PC-3 (cell line): ENCODE data around the gene IGSF21.

ENCODE experiments used
- CTCF ChIP-seq: fragments of 300-600 bp; sonication (generic); conservative IDR thresholded peaks from 2 replicates; pipeline ENCODE4 v1.5.1; 2017; ENCODE audit warnings: antibody characterized with exemption, low read depth, mild to moderate bottlenecking, low read length
- EZH2 ChIP-seq: fragments of 300-600 bp; sonication (generic); IDR thresholded peaks from one replicate; pipeline ENCODE4 v1.6.1; 2017; ENCODE audit warnings: antibody characterized with exemption, mild to moderate bottlenecking, low read length; ENCODE audit not compliant: unreplicated experiment
- EZH2phosphoT487 ChIP-seq: fragments of 300-600 bp; sonication (generic); IDR thresholded peaks from 2 replicates; pipeline ENCODE4 v1.6.1; 2018; ENCODE audit warnings: mild to moderate bottlenecking, antibody characterized with exemption, low read length, borderline replicate concordance

- TF ChIP-seq CTCF: no peak
- no peak for TF ChIP-seq EZH2phosphoT487
- TF ChIP-seq EZH2: no peak
Measured at GRCh38 chr1:18114726-18115410, 7.3 kb downstream of the IGSF21 start.
